SKM-1 treated with dmso at 0.1 percent for 144 hours (cell line): ENCODE measurements around the gene RPTN.

ENCODE experiments used
- DNase-seq: peaks from one replicate; lab custom pipeline; 2025; ENCODE audit not compliant: unreplicated experiment; lab: John Stamatoyannopoulos, UW

RPTN gene, protein sequence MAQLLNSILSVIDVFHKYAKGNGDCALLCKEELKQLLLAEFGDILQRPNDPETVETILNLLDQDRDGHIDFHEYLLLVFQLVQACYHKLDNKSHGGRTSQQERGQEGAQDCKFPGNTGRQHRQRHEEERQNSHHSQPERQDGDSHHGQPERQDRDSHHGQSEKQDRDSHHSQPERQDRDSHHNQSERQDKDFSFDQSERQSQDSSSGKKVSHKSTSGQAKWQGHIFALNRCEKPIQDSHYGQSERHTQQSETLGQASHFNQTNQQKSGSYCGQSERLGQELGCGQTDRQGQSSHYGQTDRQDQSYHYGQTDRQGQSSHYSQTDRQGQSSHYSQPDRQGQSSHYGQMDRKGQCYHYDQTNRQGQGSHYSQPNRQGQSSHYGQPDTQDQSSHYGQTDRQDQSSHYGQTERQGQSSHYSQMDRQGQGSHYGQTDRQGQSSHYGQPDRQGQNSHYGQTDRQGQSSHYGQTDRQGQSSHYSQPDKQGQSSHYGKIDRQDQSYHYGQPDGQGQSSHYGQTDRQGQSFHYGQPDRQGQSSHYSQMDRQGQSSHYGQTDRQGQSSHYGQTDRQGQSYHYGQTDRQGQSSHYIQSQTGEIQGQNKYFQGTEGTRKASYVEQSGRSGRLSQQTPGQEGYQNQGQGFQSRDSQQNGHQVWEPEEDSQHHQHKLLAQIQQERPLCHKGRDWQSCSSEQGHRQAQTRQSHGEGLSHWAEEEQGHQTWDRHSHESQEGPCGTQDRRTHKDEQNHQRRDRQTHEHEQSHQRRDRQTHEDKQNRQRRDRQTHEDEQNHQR

DNA sequence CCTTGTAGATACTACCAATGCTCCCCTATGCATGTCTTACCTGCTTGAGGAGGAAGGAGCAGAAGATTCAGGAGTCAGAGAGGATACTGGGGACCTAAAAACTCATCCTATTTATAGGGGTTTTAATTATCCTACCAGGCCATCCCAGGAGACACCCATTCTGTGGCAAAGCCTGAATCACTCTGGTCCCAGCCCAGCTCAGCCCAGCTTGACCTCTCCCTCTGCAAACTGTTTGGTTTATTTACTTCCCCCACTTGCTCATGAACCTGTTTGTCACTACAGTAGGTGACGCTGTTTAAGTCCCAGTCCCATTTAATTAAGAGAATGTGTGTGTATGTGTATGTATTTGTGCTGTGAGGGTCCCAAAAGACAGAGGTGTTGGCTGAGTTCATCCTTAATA, at the start of gene RPTN:
Gene RPTN, minus strand, starts transcription at position 85 of the 400 bp plus-strand sequence. CDS start 1,339 bp downstream, outside the sequence.
- no peak for DNase-seq

DNA sequence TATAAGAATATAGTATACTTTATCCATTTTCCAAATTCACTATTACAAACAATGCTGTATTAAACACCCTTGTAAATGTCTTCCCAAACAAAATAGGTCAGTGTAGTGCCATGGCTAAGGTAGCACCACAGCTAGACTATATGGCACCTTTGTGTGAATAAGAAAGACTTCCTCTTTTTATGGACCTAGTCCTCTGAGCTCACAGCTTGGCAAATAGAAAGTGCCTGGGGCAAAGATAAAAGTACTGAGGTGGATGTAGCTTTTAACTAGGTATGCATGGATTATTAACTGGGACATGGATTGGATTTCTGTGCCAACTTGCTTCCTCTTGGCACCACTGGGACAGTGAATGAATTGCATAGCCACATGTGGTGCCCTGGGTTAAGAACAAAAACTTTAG, 40.0 kb upstream of the RPTN start:
- no peak for DNase-seq

DNA sequence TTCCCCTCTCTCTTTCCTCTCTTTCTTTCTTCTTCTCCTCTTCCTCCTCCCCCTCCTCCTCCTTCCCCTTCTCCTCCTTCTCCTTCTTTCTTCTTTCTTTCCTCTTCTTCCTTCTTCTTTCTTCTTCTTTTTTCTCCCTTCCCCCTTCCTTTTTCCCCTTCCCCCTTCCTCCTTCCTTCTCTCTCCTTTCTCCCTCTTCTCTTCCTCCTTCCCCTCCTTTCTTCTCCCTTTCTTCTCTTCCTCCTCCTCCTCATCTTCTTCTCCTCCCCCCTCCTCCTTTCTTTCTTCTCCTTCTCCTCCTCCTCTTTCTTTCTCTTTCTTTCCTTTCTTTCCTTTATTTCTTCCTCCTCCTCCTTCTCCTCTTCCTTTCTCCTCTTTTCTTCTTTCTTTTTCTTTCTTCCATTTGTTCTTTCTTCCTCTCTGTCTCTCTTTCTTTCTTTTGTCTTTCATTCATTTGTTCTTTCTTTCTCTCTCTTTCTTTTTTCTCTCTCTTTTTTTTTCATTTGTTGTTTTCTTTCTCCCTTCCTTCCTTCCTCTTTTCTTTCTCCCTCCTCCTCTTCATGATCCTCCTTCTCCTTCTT, 38.4 kb upstream of the RPTN start:
- DNase-seq: no peak

DNA sequence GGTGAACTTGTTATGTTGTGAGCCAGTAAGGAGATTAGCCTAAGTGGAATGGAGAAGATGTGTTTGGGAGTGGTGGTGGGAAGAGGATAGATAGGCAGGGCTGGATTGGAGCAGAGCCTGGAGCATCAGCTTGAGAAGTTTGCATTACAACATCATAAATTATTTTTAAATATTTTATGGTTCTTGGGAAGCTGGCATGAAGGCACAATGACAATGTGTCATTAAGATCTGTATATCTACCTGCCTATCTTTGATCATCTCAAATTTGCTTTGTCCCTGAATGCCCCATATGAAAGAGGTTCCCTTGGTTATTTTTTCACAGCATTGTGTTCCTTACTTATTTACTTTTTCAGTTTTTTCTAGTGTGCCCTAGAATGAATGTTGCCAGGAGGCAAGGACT, 32.7 kb upstream of the RPTN start:
- no peak for DNase-seq

DNA sequence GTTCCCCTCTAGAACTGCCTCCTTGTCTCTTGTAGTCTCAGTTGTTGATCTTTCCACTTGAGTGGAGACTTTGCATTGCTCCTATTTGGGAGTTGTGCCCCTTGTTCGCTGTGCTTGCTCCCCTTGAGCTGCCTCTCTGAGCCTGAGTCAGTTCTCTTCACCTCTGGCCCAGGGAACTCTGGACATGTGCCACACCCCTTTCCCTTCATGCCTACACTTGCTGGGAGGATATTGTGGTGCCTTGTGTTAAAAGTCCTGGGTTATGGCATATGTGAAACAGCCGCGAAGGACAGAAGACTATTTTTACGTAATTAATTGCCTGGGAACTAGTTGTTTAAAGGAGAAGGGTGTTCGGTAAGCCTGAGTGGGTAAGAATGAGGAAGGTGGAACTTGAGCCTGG, 32.2 kb upstream of the RPTN start:
- no peak for DNase-seq

DNA sequence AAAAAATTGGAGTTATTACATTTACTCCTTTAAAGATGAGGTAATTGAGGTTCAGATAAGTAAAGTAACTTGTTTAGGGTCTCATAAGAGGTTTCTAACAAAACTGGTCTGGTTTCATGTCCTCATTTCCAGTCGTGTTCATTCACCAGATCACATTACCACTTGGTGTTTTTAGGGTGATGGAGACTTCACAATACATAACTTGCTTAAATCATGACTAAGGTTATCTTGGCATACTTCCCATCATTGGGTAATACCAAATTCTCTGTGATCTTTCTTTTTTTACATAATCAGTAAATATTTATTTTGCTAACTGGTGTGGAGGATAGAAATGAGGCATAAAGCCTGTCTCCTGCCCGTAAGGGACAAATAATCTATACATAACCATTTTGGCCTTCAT, 31.6 kb upstream of the RPTN start:
- DNase-seq: no peak

DNA sequence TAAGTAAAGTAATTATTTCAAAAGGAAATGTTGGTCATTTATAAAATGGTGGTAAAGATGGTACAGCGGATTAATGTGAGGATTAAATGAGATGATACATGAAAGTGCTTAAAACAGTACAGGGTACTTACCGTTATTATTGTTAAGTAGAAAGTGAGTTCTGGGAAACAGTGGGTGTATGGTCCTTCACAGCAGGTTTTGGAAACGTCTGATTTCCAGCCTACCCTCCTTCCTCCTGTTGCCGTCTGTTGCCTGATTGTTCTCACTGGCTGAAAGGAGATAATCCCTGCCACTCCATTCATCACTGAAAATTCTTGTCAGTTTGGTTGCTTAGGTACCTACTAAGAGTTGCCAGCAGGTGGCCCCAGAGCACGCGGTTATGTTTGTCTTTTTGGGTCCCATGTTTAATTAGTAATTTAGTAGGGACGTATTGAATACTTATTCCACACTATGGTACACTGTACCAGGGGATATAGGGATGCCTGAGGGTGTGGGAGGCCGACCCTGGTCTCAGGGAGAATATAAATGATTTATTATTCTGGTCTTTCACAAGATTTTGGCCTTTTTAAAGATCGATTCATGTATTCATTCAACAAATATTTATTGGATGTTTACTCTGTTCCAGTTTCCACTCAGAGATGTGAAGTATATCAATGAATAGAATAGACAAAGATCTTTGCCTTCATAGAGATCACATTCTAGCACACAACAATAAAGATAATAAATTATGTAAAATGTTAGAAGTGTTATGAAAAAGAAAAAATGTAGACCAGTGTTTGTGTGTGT, 30.8 kb upstream of the RPTN start:
- DNase-seq: peak; percentile 79

DNA sequence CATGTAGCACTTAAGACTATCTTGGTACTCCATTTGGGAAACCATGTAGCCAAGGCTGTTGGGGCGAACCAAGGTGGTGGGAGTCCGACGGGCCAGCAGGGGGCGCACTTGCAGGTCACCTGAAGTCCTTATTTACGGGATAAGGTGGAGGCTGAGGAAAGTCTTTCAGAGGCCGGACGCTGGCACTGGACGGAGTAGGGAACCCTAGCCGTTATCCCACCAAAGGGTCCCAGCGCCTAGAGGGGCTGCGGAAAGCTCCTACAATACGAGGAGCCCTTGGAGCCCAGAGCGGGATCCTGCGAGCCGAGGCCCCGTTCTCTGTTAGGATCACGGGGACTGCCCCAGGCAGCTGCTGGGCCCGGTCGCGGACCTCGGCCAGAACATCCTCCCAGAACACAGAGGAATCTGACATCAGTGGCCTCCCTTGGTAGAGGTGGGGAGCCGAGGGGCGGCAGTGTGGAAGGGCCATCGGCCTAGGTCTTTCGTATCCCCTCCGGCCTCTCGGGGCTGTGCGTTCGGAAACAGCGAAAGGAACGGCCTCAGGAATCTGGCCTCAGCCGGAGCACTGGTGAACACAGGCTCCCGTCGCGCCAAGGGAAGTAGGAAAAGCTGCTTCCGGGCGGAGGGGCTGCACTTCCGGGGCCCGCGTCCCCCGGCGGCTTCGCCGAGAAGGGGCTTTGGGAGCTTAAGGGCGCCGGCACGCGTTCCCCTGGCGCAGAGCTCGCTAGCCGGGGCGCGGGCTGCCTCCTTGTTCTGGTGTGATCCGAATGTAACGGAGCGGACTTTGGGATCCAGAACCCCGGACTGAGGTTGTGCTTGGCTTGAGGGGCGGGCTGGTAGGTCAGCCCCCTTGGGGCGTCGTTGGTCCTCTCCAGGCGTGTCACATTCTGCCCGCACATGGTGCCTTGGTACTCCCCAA, 29.9 kb upstream of the RPTN start:
- DNase-seq: peak; percentile 87

DNA sequence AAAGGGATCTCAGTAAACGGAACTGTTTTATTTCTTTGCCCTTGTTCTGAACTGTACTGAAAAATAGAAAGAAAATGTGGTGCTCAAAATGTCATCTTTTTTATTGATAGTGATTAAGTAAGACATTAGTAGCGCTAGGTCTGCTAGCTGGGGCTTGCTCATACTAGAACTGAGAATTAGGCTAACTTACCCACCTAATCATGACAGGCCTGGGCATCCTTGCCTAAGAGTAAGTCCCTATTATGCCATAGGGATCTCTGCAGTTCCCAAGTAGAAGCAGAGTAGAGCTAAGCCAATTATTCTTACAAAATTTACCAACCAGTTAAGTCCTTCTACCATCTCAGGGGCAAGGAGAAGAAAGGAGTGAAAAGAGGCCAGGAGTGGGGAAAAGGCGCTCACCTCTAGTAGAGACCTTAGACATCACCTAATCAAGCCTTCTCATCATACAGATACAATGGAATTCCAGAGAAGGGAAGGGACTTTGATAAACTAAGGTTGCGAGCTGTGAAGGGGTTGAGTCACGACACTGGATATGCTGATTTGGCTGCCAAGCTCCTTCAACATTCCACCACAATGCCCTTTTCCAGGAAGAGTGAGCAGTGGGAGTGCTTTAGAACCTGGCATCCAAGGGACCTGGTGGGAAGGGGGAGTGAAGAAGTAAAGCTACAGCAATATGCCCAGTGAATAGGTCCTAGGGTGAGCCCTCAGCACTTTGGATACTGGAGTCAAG, 27.7 kb upstream of the RPTN start:
- DNase-seq: no peak

DNA sequence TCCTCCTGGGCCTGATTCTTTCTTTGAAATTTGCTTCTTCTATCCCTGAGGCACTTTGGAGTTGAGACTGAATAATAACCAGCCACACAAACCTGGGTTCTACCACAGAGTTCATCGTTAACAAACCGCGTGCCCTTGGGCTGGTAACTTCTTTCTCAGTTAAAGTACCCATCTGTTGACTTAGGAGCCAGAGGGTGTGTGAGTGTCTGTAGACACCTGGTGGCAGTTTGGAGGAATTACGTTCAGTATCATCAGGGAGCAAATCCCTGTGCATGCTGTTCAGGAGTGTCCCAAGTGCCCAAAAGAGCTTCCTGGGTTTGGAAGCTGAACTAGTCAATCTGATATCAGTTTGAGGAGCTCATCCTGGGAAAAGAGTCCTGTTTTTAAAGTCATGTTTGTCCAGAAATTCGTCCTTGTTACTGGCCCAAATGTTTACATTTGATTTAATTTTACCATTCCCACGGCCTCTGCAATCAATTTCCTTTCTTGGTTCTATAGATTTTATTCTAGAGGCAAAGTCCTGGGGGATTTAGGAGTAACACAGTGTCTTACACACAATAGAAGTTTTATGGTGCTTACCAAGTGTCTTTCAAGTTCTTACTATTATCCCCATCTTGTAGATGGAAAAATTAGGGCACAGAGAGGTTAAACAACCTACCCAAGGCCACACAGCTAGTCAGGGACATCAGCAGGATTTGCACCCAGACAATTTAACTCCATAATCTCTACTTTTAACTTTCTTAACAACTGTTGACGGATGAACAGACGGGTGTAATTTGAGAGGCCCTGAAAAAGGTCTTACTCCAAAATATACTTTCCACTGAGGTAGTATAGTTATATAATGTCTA, 26.7 kb upstream of the RPTN start:
- peak; percentile 90 for DNase-seq

DNA sequence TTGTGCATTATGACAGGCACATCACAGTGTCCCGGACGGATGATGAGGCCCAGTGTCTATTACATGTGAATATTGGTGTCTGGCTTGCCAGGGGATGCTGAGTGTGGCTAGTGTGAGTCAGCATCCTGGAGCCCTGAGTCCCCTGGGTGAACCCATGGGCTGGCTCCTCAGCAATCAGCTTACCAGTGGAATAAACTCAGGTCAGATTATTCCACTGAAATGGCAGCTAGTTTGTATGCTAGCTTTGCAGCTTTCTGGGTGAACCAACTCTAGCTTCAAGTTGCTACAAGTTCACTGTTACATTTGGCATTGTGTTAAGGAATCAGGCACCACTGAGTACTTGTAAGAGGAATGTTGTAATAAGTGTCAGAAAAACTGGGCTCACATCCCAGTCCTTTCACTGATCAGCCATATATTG, 23.9 kb upstream of the RPTN start:
- DNase-seq: no peak

DNA sequence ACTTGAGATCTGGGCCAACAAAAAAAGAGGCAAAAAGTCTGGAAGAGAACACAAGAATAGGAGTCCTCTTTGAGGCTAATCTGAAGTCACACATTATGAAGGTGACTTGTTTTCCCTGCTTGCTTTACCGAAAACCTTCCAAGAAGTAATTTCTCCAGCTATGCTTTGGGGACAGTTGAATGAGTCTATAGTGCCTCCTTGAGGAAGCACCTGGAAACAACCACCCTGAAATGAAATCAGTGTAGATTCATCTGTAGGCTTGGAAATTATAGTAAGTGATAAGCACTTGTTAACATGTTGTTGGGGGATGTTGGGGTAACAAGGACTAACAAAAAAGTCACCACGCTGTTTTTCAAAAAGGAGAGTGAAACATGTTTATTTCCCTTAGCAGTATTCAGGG, 23.4 kb upstream of the RPTN start:
- DNase-seq: peak; percentile 44

DNA sequence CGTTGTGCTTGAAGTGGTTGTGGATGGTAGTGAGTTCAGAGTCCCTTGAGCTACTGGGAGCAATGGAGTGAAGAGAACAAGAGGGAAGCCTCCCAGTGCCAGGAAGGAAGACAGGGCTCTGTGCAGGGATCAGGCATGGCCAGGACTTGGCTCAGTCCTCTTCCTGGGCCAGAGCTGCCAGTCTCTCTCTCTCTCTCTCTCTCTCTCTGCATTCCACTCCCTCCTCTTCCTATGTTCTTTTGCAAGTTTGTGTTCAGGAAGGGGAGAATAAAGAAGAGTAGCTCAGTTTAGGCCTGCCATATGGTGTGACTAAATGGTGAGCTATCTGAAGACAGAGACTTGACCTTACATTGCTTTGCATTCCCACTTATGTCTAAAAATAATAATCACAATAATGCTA, 20.5 kb upstream of the RPTN start:
- DNase-seq: no peak

DNA sequence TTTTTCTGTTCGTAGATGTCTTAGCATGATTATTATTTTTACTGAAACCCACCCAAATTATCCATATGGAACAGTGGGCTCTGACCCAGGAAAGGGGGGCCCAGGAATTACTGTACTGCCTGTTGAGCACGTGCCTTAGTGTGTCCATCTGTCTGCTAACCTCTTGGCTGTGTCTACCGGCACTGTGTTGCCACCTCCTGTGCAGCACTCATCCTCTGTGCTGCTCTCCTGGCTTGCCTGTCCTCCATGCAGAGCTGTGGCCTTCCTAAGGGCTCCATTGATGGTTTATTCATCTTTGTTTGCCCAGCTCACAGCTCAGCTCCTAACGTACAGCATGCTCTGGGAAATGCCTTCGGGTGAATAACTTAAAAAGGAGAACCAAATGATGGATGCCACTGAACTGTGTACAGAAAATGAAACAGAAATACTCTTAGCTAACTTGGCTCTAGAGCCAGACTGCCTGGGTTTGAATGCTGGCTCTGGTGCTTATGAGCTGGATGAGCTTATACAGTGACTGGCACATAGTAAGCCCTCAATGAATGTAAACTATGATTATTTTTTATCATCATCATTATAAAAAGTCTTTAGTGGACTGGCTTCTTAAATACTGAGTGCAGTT, 11.4 kb upstream of the RPTN start:
- DNase-seq: no peak

DNA sequence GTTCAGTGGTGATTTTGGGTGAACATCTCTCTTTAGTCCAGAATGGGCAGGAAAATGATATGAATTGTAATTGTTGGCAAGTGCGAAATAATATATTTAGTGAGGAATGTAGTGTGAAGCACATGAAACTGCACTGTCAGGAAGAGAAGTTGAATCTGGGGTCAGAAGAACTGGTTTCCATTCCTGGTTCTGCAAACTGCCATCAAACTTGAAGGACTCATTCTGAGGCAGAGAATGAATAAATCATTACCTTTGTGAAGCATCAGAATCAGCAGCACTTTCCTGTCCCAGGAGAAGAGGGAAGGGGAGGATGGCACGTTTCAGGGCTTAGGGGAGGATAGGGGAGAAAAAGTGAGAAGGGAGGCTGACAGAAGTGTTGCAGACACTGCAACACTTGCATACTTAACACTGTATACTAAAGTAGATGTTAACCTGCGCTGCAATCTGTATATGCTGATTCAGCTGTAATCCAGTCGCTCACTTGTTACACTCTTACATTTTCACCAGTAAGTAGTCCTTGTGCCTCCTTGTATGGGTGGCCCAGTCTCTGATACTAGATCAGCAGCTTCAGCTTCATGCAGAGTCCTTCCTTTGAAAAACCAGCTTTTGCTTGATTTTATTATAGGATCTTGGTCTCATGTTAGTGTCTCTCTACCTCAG, 10.5 kb upstream of the RPTN start:
- no peak for DNase-seq

DNA sequence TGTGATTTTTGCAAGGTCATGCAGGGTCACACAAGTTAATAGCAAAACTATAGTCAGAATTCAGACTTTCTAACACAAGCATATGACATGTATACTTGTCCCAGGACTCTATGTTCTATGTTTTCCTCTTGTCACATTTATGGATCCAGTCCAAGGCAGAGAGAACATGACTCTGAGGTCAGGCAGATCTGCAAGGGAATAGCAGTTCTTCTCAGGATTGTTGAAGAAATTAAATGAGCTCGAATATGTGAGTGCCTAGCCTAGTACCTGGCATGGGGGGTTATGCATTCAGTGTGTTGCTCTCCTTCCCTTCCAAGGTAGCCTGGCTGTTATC, 9.5 kb upstream of the RPTN start:
- DNase-seq: no peak

DNA sequence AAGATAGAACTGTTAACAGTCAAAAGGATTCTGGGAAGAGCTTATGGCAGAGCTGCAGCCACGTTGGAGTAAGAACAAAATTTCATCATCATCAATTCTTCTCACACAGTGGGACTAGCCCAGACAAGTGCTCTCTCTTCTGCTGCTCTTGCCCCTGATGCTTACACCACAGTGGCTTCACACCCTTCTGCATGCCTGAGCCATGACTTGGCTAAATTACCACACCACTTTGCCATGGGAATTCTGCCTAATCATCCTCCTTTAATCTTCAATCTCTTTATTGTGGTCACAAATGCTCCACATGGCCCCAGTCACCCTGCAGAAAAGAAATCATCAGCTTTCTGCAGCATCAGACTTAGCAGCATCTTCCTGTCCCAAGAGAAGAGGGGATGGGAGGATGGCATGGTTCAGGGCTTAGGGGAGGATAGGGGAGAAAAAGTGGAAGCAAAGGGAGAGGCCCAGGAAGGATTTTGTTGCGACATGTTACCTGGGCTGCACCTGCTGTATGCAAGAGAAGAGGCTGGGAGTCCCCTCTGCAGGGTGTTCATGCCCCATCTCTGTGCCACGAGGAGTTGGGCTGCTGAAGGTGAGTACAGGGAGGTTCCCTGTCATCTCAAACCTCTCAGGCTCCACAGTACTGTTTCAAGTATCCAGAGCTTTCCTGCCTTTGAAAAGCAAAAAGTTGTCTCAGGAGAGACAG, 9.0 kb upstream of the RPTN start:
- no peak for DNase-seq
